Ishikawa (cell line): ENCODE measurements around the gene P4HA3.

ENCODE experiments used
- CEBPB ChIP-seq: IDR thresholded peaks from 2 replicates; pipeline ENCODE4 v1.6.1; 2012
- CREB1 ChIP-seq: IDR thresholded peaks from 2 replicates; pipeline ENCODE4 v1.6.1; 2012; ENCODE audit warnings: low read depth
- EGR1 ChIP-seq: IDR thresholded peaks from 2 replicates; pipeline ENCODE4 v1.6.1; 2012
- EP300 ChIP-seq: IDR thresholded peaks from 2 replicates; pipeline ENCODE4 v1.6.1; 2012; ENCODE audit warnings: borderline replicate concordance
- FOXM1 ChIP-seq: IDR thresholded peaks from 2 replicates; pipeline ENCODE4 v1.6.1; 2012; ENCODE audit warnings: low read depth, borderline replicate concordance
- MAX ChIP-seq: IDR thresholded peaks from 2 replicates; pipeline ENCODE4 v1.6.1; 2012
- NFIC ChIP-seq: IDR thresholded peaks from 2 replicates; pipeline ENCODE4 v1.6.1; 2012
- RAD21 ChIP-seq: IDR thresholded peaks from 2 replicates; pipeline ENCODE4 v1.6.1; 2012; ENCODE audit warnings: low read depth
- REST ChIP-seq: IDR thresholded peaks from 2 replicates; pipeline ENCODE4 v1.6.1; 2012; ENCODE audit warnings: low read depth, mild to moderate bottlenecking
- TAF1 ChIP-seq: IDR thresholded peaks from 2 replicates; pipeline ENCODE4 v1.6.1; 2012; ENCODE audit warnings: low read depth, mild to moderate bottlenecking
- TCF12 ChIP-seq: IDR thresholded peaks from 2 replicates; pipeline ENCODE4 v1.6.1; 2012; ENCODE audit warnings: low read depth
- TEAD4 ChIP-seq: IDR thresholded peaks from 2 replicates; pipeline ENCODE4 v1.6.1; 2012
- USF1 ChIP-seq: IDR thresholded peaks from 2 replicates; pipeline ENCODE4 v1.6.1; 2012
- YY1 ChIP-seq: IDR thresholded peaks from 2 replicates; pipeline ENCODE4 v1.6.1; 2012; ENCODE audit warnings: low read depth
- ZBTB7A ChIP-seq: IDR thresholded peaks from 2 replicates; pipeline ENCODE4 v1.6.1; 2012; ENCODE audit warnings: low read depth

P4HA3 gene

GRCh38 chr11:74327076-74327475, 15.6 kb upstream of the P4HA3 start:
- TF ChIP-seq NFIC, result no peak
- TF ChIP-seq TCF12, result no peak
- TF ChIP-seq REST, result no peak
- no peak for TF ChIP-seq TEAD4
- no peak for TF ChIP-seq EGR1
- no peak for TF ChIP-seq CREB1
- no peak for TF ChIP-seq MAX

- no peak for TF ChIP-seq USF1
- no peak for TF ChIP-seq MAX
- no peak for TF ChIP-seq EGR1
- TF ChIP-seq EP300, result no peak
- TF ChIP-seq REST, result no peak
- no peak for TF ChIP-seq FOXM1
- TF ChIP-seq TCF12, result no peak
- TF ChIP-seq CEBPB, result no peak
- no peak for TF ChIP-seq RAD21
- TF ChIP-seq ZBTB7A, result no peak
- TF ChIP-seq CREB1, result no peak
- no peak for TF ChIP-seq YY1
- TF ChIP-seq TAF1, result no peak
- no peak for TF ChIP-seq TEAD4
- no peak for TF ChIP-seq NFIC
These were observed 15.2 kb upstream of the P4HA3 start for GRCh38 chr11:74326665-74327064.

- no peak for TF ChIP-seq REST
- no peak for TF ChIP-seq TAF1
- no peak for TF ChIP-seq RAD21
- TF ChIP-seq YY1, result no peak
- no peak for TF ChIP-seq EP300
- no peak for TF ChIP-seq TEAD4
- no peak for TF ChIP-seq EGR1
- TF ChIP-seq MAX, result no peak
- TF ChIP-seq FOXM1, result no peak
- no peak for TF ChIP-seq ZBTB7A
- no peak for TF ChIP-seq NFIC
- no peak for TF ChIP-seq CEBPB
- TF ChIP-seq TCF12, result no peak
- no peak for TF ChIP-seq CREB1
- TF ChIP-seq USF1, result no peak
These were observed 14.5 kb upstream of the P4HA3 start for GRCh38 chr11:74325649-74326645.

GRCh38 chr11:74322667-74323066, 11.2 kb upstream of the P4HA3 start:
- TF ChIP-seq MAX (no peak), EGR1 (no peak), CREB1 (no peak), RAD21 (no peak), NFIC (no peak), EP300 (no peak), YY1 (no peak), USF1 (no peak), TEAD4 (no peak), ZBTB7A (no peak), TCF12 (no peak)
